Stimulated activated CD8-positive, alpha-beta memory T cell treated with anti-CD3 and anti-CD28 coated beads, Interleukin-15, amount 100 ng/mL, for 1 hour (primary cell): ENCODE measurements around the gene DHRS4L2.

ENCODE experiments used
- DNase-seq: peaks from one replicate; pipeline ENCODE4 v3.0.0-alpha.2; 2020; ENCODE audit warnings: low read depth

DHRS4L2 gene

DNA sequence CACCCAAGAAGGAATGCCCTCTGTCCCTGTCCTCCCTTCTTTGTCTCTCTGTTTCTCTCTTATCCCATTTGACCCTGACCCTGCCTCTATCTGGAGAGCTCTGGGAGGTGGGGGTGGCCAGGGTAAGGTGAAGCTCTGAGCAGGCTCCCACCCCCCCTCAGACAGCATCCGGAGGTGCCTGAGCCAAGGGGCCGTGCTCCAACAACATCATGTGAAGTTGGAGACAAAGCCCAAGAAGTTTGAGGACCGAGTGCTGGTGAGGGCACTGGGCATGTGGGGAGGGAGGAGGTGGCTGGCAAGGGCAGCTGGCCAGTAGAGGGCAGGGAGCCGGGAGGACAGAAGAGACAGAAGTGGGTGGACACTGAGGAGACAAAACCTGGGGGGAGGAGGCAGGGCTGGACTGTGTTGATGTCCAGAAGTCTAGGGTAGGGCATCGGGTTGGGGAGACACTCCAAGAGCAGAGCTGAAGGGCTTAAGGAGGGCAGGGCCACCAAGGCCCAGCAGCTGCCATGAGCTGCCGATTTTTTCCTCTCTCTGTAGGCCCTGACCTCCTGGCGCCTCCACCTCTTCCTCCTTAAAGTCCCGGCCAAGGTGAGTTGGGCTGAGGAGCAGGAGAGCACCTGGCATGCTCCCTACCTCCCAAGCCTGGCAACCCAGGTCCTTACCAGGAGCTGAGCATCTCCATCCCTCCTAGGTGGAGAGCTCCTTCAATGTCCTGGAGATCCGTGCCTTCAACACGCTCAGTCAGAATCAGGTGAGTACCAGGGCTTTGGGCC is 65.0 kb downstream of the DHRS4L2 start:
- no peak for DNase-seq

DNA sequence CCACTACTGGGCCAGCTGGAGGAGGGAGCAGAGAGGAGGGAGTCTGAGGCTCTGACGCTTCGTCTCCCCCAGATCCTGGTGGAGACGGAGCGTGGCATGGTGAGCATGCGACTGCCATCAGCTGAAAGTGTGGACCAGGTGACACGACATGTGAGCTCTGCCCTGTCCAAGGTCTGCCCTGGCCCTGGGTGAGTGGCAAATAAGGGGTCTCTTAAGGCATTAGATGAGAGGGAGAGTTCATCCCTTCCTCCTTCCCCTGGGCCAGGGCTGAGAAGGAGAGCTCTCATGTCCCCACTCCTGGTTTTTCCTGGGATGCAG is 65.6 kb downstream of the DHRS4L2 start:
- DNase-seq = no peak

DNA sequence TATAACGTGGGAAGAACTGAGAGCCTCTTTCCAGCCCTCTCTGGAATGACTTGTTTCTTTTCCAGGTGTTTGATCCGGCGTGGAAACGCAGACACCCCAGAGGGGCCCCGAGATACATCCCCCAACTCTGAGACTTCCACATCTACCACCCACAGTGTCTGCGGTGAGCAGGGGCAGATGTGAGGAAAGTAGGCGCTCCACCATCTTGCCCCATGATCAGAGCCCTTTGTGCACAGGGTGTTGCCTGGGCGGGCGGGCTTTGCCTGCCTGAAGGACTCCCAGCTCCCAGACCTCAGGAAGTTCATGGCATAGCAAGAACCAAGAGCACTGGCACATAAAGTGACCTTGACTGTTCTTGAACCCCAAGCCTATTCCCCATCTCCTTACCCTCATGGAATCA is 65.9 kb downstream of the DHRS4L2 start:
- no peak for DNase-seq
